Stimulated activated CD8-positive, alpha-beta memory T cell treated with anti-CD3 and anti-CD28 coated beads, Interleukin-4, amount 100 ng/mL, for 24 hours (primary cell): ENCODE data around the gene BCORL1.

Experiments
- DNase-seq: peaks from one replicate; pipeline ENCODE4 v3.0.0-alpha.2; 2020; ENCODE audit warnings: low read depth

The BCORL1 gene

GRCh38 chrX:130014770-130015169 lies 32.3 kb downstream of the BCORL1 start:
- no peak for DNase-seq

GRCh38 chrX:130015181-130015580 lies 32.7 kb downstream of the BCORL1 start:
- no peak for DNase-seq

- DNase-seq, result no peak
Observed at GRCh38 chrX:130018143-130018542, 35.7 kb downstream of the BCORL1 start.

GRCh38 chrX:130020661-130021324 lies 38.4 kb downstream of the BCORL1 start:
- no peak for DNase-seq

GRCh38 chrX:130024127-130024526 lies 41.7 kb downstream of the BCORL1 start:
- DNase-seq, result peak; percentile 58

GRCh38 chrX:130025256-130025655 lies 42.8 kb downstream of the BCORL1 start:
- no peak for DNase-seq

- no peak for DNase-seq
Observed at GRCh38 chrX:130027569-130027968, 45.1 kb downstream of the BCORL1 start.

- peak; percentile 24 for DNase-seq
Observed at GRCh38 chrX:130028196-130028595, 45.8 kb downstream of the BCORL1 start.

GRCh38 chrX:130030826-130031225 lies 48.4 kb downstream of the BCORL1 start:
- no peak for DNase-seq

GRCh38 chrX:130032552-130032951 lies 50.1 kb downstream of the BCORL1 start:
- DNase-seq, result no peak

- DNase-seq, result no peak
Observed at GRCh38 chrX:130034178-130034577, 51.7 kb downstream of the BCORL1 start.

GRCh38 chrX:130039847-130040246 lies 57.4 kb downstream of the BCORL1 start:
- DNase-seq, result no peak

- no peak for DNase-seq
Observed at GRCh38 chrX:130047416-130047815, 65.0 kb downstream of the BCORL1 start.

GRCh38 chrX:130048686-130049222 lies 66.3 kb downstream of the BCORL1 start:
- DNase-seq, result no peak

GRCh38 chrX:130049821-130050220 lies 67.4 kb downstream of the BCORL1 start:
- DNase-seq, result no peak

GRCh38 chrX:130051176-130051845 lies 68.9 kb downstream of the BCORL1 start:
- no peak for DNase-seq

- no peak for DNase-seq
Observed at GRCh38 chrX:130053236-130053635, 70.8 kb downstream of the BCORL1 start.

- DNase-seq, result no peak
Observed at GRCh38 chrX:130055103-130055502, 72.7 kb downstream of the BCORL1 start.

- DNase-seq, result no peak
Observed at GRCh38 chrX:130055899-130056298, 73.5 kb downstream of the BCORL1 start.

GRCh38 chrX:130057209-130057608 lies 74.8 kb downstream of the BCORL1 start:
- DNase-seq, result no peak

- DNase-seq, result no peak
Observed at GRCh38 chrX:130058652-130059051, 76.2 kb downstream of the BCORL1 start.

GRCh38 chrX:130060122-130061069 lies 78.0 kb downstream of the BCORL1 start:
- peak; percentile 74 for DNase-seq
